ENCODE measurements around the gene MARK1.

Gene MARK1

GRCh38 chr1:220527908-220528678 lies at the start of gene MARK1:
Gene MARK1 (plus strand): TSS chr1:220528136. CDS start chr1:220528823, 687 bp downstream.
- no peak for TF ChIP-seq CTCF (conservative IDR thresholded peaks at IDR 0.05; ENCODE audit: low read length)
- peak; percentile 11 for DNase-seq (ENCODE audit: low read depth)
- peak within 1 kb of the TSS; percentile 52 for H3K4me3 ChIP-seq (ENCODE audit: low read length)

- DNase-seq (ENCODE audit: low read depth) = peak; percentile 4
- H3K4me3 ChIP-seq (ENCODE audit: low read length) = no peak overlapping the region
- no peak for TF ChIP-seq CTCF (conservative IDR thresholded peaks at IDR 0.05; ENCODE audit: low read length)
Observed at GRCh38 chr1:220483700-220484099, 44.2 kb upstream of the MARK1 start.

GRCh38 chr1:220484135-220484534 lies 43.8 kb upstream of the MARK1 start:
- no peak for TF ChIP-seq CTCF (conservative IDR thresholded peaks at IDR 0.05; ENCODE audit: low read length)
- no peak for DNase-seq (ENCODE audit: low read depth)
- H3K4me3 ChIP-seq (ENCODE audit: low read length) = no peak overlapping the region

GRCh38 chr1:220485131-220485530 lies 42.8 kb upstream of the MARK1 start:
- TF ChIP-seq CTCF (conservative IDR thresholded peaks at IDR 0.05; ENCODE audit: low read length) = no peak
- H3K4me3 ChIP-seq (ENCODE audit: low read length) = no peak overlapping the region
- no peak for DNase-seq (ENCODE audit: low read depth)

GRCh38 chr1:220485791-220486190 lies 42.1 kb upstream of the MARK1 start:
- H3K4me3 ChIP-seq (ENCODE audit: low read length) = no peak overlapping the region
- no peak for TF ChIP-seq CTCF (conservative IDR thresholded peaks at IDR 0.05; ENCODE audit: low read length)
- no peak for DNase-seq (ENCODE audit: low read depth)

- peak; percentile 6 for DNase-seq (ENCODE audit: low read depth)
- no peak for TF ChIP-seq CTCF (conservative IDR thresholded peaks at IDR 0.05; ENCODE audit: low read length)
- no peak overlapping the region for H3K4me3 ChIP-seq (ENCODE audit: low read length)
Observed at GRCh38 chr1:220487297-220487820, 40.6 kb upstream of the MARK1 start.

GRCh38 chr1:220491891-220492290 lies 36.0 kb upstream of the MARK1 start:
- DNase-seq (ENCODE audit: low read depth) = no peak
- TF ChIP-seq CTCF (conservative IDR thresholded peaks at IDR 0.05; ENCODE audit: low read length) = no peak
- no peak overlapping the region for H3K4me3 ChIP-seq (ENCODE audit: low read length)
